HEK293 (cell line): Measurements from ENCODE around the gene ANP32A.
A peak's percentile ranks its signal among the peaks of the same experiment; 100 is the strongest.

Experiments used
- CTCF ChIA-PET: fragments of 350-600 bp; formaldehyde crosslinking; extraction: SDS; loops from one replicate; lab custom pipeline; 2021; ENCODE audit warnings: antibody characterized with exemption; lab: Yijun Ruan, JAX
- POLR2A ChIA-PET: fragments of 300-600 bp; formaldehyde crosslinking; extraction: SDS; loops from one replicate; lab custom pipeline; 2020; ENCODE audit warnings: antibody characterized with exemption, inconsistent platforms; lab: Yijun Ruan, JAX
- H3K27ac ChIP-seq: fragments of 200-500 bp; sonication (Bioruptor generic); 2 replicates; pipeline ENCODE4 v1.5.1; 2014; ENCODE audit warnings: low read depth, low read length, control low read depth, inconsistent platforms; ENCODE audit errors: extremely low read depth
- H3K36me3 ChIP-seq, 2 experiments: fragments of 200-500 bp in 1 of 2; sonication (Bioruptor generic) in 1 of 2; 1 replicate in 1 of 2; 2 replicates in 1 of 2; pipeline ENCODE4 v1.5.1; 2014 to 2017; ENCODE audit warnings: inconsistent platforms in 2 of 2, low read length in 2 of 2; ENCODE audit not compliant: control insufficient read depth in 2 of 2, insufficient read depth in 1 of 2
- H3K4me1 ChIP-seq: fragments of 200-500 bp; sonication (Bioruptor generic); 2 replicates; pipeline ENCODE4 v1.5.1; 2014; ENCODE audit warnings: mild to moderate bottlenecking, low read length, inconsistent platforms; ENCODE audit not compliant: control insufficient read depth, insufficient read depth
- H3K4me3 ChIP-seq: 2 replicates; pipeline ENCODE4 v1.5.1; 2011; ENCODE audit warnings: low read depth, mild to moderate bottlenecking, control low read depth, low read length, moderate library complexity
- H3K9me3 ChIP-seq: fragments of 200-500 bp; sonication (Bioruptor generic); 2 replicates; pipeline ENCODE4 v1.5.1; 2014; ENCODE audit warnings: low read depth, low read length, inconsistent platforms; ENCODE audit not compliant: control insufficient read depth, insufficient read depth
- EGR2 ChIP-seq: fragments of 450-650 bp; formaldehyde crosslinking; IDR thresholded peaks from 2 replicates; pipeline ENCODE4 v1.5.1; 2016; ENCODE audit warnings: low read depth, missing biosample characterization, missing genetic modification characterization
- GLIS1 ChIP-seq: fragments of 450-650 bp; formaldehyde crosslinking; IDR thresholded peaks from 2 replicates; pipeline ENCODE4 v1.5.1; 2016; ENCODE audit warnings: missing biosample characterization, missing genetic modification characterization
- MYNN ChIP-seq: fragments of 450-650 bp; formaldehyde crosslinking; IDR thresholded peaks from 2 replicates; pipeline ENCODE4 v1.5.1; 2016; ENCODE audit warnings: missing biosample characterization, missing genetic modification characterization, borderline replicate concordance
- REPIN1 ChIP-seq: fragments of 450-650 bp; formaldehyde crosslinking; IDR thresholded peaks from 2 replicates; pipeline ENCODE4 v1.5.1; 2017; ENCODE audit warnings: missing biosample characterization, missing genetic modification characterization, low read depth
- ZBTB8A ChIP-seq: fragments of 450-650 bp; formaldehyde crosslinking; IDR thresholded peaks from 2 replicates; pipeline ENCODE4 v1.5.1; 2016; ENCODE audit warnings: missing biosample characterization, missing genetic modification characterization
- ZFHX2 ChIP-seq: fragments of 450-650 bp; formaldehyde crosslinking; conservative IDR thresholded peaks from 2 replicates; pipeline ENCODE4 v1.5.1; 2016; ENCODE audit warnings: missing biosample characterization, missing genetic modification characterization
- ZFP69B ChIP-seq: fragments of 450-650 bp; formaldehyde crosslinking; IDR thresholded peaks from 2 replicates; pipeline ENCODE4 v1.5.1; 2016; ENCODE audit warnings: missing biosample characterization, missing genetic modification characterization
- ZIC2 ChIP-seq: fragments of 450-650 bp; formaldehyde crosslinking; IDR thresholded peaks from 2 replicates; pipeline ENCODE4 v1.5.1; 2016; ENCODE audit warnings: missing biosample characterization, missing genetic modification characterization
- ZNF132 ChIP-seq: fragments of 450-650 bp; formaldehyde crosslinking; IDR thresholded peaks from 2 replicates; pipeline ENCODE4 v1.5.1; 2017; ENCODE audit warnings: missing biosample characterization, missing genetic modification characterization, borderline replicate concordance
- ZNF146 ChIP-seq: fragments of 450-650 bp; formaldehyde crosslinking; IDR thresholded peaks from 2 replicates; pipeline ENCODE4 v1.5.1; 2016; ENCODE audit warnings: missing biosample characterization, missing genetic modification characterization
- ZNF155 ChIP-seq: fragments of 450-650 bp; formaldehyde crosslinking; IDR thresholded peaks from 2 replicates; pipeline ENCODE4 v1.5.1; 2016; ENCODE audit warnings: missing biosample characterization, missing genetic modification characterization
- ZNF184 ChIP-seq: fragments of 450-650 bp; IDR thresholded peaks from 2 replicates; pipeline ENCODE4 v1.5.1; 2018; ENCODE audit warnings: missing biosample characterization, mild to moderate bottlenecking, missing genetic modification characterization
- ZNF324 ChIP-seq: fragments of 450-650 bp; formaldehyde crosslinking; IDR thresholded peaks from 2 replicates; pipeline ENCODE4 v1.5.1; 2016; ENCODE audit warnings: missing biosample characterization, missing genetic modification characterization
- ZNF37A ChIP-seq: fragments of 450-650 bp; IDR thresholded peaks from 2 replicates; pipeline ENCODE4 v1.5.1; 2018; ENCODE audit warnings: missing biosample characterization, missing genetic modification characterization
- ZNF394 ChIP-seq: fragments of 450-650 bp; formaldehyde crosslinking; IDR thresholded peaks from 2 replicates; pipeline ENCODE4 v1.5.1; 2016; ENCODE audit warnings: missing biosample characterization, missing genetic modification characterization, mild to moderate bottlenecking, moderate library complexity, borderline replicate concordance
- ZNF585B ChIP-seq: fragments of 450-650 bp; formaldehyde crosslinking; IDR thresholded peaks from 2 replicates; pipeline ENCODE4 v1.5.1; 2016; ENCODE audit warnings: missing biosample characterization, missing genetic modification characterization
- ZNF600 ChIP-seq: fragments of 450-650 bp; formaldehyde crosslinking; IDR thresholded peaks from 2 replicates; pipeline ENCODE4 v1.5.1; 2016; ENCODE audit warnings: missing biosample characterization, missing genetic modification characterization
- ZNF623 ChIP-seq: fragments of 450-650 bp; formaldehyde crosslinking; IDR thresholded peaks from 2 replicates; pipeline ENCODE4 v1.5.1; 2016; ENCODE audit warnings: missing biosample characterization, missing genetic modification characterization
- ZNF670 ChIP-seq: fragments of 450-650 bp; formaldehyde crosslinking; IDR thresholded peaks from 2 replicates; pipeline ENCODE4 v1.5.1; 2016; ENCODE audit warnings: missing biosample characterization, missing genetic modification characterization, low read depth
- ZNF785 ChIP-seq: fragments of 450-650 bp; formaldehyde crosslinking; IDR thresholded peaks from 2 replicates; pipeline ENCODE4 v1.5.1; 2016; ENCODE audit warnings: missing biosample characterization, missing genetic modification characterization
- TF ChIP-seq, protein P1 (sequence below): fragments of 450-650 bp; formaldehyde crosslinking; IDR thresholded peaks from 2 replicates; pipeline ENCODE4 v1.5.1; 2016; ENCODE audit warnings: missing biosample characterization, missing genetic modification characterization
- TF ChIP-seq, protein P2 (sequence below): sonication (generic); formaldehyde crosslinking; IDR thresholded peaks from 2 replicates; pipeline ENCODE4 v1.8.1; 2022; ENCODE audit warnings: mild to moderate bottlenecking, moderate library complexity, missing genetic modification reagents
- TF ChIP-seq, protein P3 (sequence below): fragments of 450-650 bp; formaldehyde crosslinking; IDR thresholded peaks from 2 replicates; pipeline ENCODE4 v1.5.1; 2016; ENCODE audit warnings: missing biosample characterization, missing genetic modification characterization
- TF ChIP-seq, protein P4 (sequence below): fragments of 450-650 bp; formaldehyde crosslinking; IDR thresholded peaks from 2 replicates; pipeline ENCODE4 v1.5.1; 2016; ENCODE audit warnings: missing biosample characterization, missing genetic modification characterization

ANP32A gene

DNA sequence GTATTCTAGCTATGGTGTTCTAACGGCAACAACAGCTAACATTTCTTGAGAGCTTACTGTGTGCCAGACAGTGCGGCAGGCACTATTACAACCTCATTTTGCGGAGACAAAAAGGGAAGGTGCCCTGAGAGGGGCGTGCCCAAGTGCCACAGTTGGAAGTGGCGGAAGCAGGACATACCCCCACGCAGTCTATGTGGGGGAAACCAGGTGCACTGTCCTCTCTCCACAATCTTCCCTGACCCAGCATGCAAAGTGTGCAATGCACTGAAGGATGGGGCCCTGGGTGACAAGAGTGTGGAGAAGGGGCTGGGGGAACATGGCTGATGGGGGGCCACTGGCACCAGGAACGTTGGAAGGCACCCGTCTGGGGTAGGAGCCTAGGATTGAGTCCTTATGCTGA is 8.6 kb downstream of the ANP32A start:
- CTCF ChIA-PET = interaction anchor here (0.6 kb wide), 1 partner anchor 19 kb away, joined by 3 read pairs; no protein-coding TSS in a partner anchor
- H3K27ac ChIP-seq = no peak overlapping the region
- H3K36me3 ChIP-seq = peaks cover 0 to 25% of the 10 kb centered on the region in 2 experiments
- no peak overlapping the region for H3K4me3 ChIP-seq
- H3K4me1 ChIP-seq = peaks cover 24% of the 10 kb centered on the region
- POLR2A ChIA-PET = no interaction called here
- TF ChIP-seq ZNF184 (no peak), ZNF785 (tag by site-specific recombination) (no peak), ZNF394 (tag by site-specific recombination) (0 out of 2 replicates have a peak, but pooled peaks have one; percentile 37), ZNF132 (no peak), REPIN1 (tag by site-specific recombination) (no peak), ZBTB8A (no peak)
- TF ChIP-seq, protein P1, sequence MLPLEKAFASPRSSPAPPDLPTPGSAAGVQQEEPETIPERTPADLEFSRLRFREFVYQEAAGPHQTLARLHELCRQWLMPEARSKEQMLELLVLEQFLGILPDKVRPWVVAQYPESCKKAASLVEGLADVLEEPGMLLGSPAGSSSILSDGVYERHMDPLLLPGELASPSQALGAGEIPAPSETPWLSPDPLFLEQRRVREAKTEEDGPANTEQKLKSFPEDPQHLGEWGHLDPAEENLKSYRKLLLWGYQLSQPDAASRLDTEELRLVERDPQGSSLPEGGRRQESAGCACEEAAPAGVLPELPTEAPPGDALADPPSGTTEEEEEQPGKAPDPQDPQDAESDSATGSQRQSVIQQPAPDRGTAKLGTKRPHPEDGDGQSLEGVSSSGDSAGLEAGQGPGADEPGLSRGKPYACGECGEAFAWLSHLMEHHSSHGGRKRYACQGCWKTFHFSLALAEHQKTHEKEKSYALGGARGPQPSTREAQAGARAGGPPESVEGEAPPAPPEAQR (tag by site-specific recombination) = no peak
- TF ChIP-seq, protein P2, sequence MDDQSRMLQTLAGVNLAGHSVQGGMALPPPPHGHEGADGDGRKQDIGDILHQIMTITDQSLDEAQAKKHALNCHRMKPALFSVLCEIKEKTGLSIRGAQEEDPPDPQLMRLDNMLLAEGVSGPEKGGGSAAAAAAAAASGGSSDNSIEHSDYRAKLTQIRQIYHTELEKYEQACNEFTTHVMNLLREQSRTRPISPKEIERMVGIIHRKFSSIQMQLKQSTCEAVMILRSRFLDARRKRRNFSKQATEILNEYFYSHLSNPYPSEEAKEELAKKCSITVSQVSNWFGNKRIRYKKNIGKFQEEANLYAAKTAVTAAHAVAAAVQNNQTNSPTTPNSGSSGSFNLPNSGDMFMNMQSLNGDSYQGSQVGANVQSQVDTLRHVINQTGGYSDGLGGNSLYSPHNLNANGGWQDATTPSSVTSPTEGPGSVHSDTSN (CRISPR knock-in tag) = no peak
- no peaks in the 10 kb centered on the region for H3K9me3 ChIP-seq

DNA sequence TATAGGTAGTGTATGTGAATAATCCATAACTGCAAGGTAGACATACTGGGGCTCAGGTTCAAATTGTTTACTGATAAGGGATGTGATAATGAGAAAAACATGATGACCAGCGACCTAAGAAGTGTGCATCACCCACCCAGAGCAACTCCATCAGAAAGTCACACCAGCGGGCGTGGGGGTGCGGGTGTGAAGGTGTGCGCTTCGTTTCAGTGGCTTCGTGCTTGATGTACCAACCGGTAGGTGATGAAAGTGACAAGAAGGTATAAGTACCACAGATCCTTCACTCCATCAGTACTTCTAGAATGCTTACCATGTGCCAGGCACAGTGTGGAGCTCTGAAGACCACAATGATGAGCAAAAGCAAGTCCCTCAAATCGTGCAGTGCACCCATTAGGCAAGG is 11.2 kb downstream of the ANP32A start:
- CTCF ChIA-PET = interaction anchor here (0.9 to 1.0 kb wide), 2 partner anchors 19 to 67 kb away, joined by 3 to 4 read pairs; no protein-coding TSS in a partner anchor
- TF ChIP-seq MYNN (no peak), ZNF623 (no peak)
- TF ChIP-seq, protein P3, sequence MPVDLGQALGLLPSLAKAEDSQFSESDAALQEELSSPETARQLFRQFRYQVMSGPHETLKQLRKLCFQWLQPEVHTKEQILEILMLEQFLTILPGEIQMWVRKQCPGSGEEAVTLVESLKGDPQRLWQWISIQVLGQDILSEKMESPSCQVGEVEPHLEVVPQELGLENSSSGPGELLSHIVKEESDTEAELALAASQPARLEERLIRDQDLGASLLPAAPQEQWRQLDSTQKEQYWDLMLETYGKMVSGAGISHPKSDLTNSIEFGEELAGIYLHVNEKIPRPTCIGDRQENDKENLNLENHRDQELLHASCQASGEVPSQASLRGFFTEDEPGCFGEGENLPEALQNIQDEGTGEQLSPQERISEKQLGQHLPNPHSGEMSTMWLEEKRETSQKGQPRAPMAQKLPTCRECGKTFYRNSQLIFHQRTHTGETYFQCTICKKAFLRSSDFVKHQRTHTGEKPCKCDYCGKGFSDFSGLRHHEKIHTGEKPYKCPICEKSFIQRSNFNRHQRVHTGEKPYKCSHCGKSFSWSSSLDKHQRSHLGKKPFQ (tag by site-specific recombination) = peak; percentile 50
- Histone ChIP-seq H3K27ac (no peak overlapping the region), H3K4me1 (peaks cover 9% of the 10 kb centered on the region), H3K9me3 (no peaks in the 10 kb centered on the region), H3K4me3 (no peak overlapping the region), H3K36me3 (peaks cover 2 to 20% of the 10 kb centered on the region in 2 experiments)
- POLR2A ChIA-PET = no interaction called here

DNA sequence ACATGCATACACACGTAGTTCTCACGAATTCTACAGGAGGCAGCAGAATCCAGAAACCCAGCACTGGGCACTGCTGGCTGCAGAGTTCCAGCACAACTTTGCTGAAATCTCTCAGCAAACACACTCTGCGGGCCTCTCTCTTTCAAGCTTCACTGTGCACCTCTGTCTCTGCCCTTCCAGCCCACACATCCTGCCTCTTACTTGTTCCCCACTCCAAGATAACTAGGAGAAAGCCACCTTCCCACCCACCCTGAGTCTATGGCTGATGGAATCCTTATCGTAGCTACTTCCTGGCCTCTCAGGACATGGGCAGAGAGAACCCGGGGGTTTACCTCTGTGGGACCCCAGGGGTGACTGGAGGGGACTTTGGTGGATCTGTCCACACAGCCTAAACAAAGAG is 11.9 kb downstream of the ANP32A start:
- POLR2A ChIA-PET = interaction anchor here (1.0 kb wide), 1 partner anchor 8 kb away, joined by 4 read pairs; no protein-coding TSS in a partner anchor

DNA sequence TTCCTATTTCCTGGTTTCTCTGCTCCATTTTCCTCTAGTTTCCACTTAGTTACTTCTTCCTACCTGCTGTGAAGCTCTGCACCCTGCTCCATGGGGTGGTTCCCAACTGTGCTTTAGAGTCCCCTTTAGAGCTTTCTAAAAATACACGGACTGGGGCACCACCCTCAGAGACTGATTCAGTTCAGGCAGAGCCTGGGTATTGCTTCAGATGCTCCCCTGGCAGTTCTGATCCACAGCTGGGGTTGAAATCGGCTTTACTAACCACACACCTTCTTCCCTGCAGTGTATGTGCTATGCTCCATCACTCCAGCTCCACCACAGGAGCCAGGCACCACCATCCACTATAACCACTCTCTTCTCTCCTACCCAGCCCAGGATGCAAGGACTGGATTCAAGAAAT is 12.6 kb downstream of the ANP32A start:
- peaks cover 4 to 20% of the 10 kb centered on the region in 2 experiments for H3K36me3 ChIP-seq
- H3K9me3 ChIP-seq = no peaks in the 10 kb centered on the region
- H3K4me1 ChIP-seq = peaks cover 3% of the 10 kb centered on the region
- POLR2A ChIA-PET = interaction anchor here (1.0 to 1.4 kb wide), 2 partner anchors 9 to 13 kb away, joined by 4 to 5 read pairs; partner anchors contain the start of gene ANP32A
- H3K4me3 ChIP-seq = no peak overlapping the region
- H3K27ac ChIP-seq = no peak overlapping the region
- CTCF ChIA-PET = interaction anchor here (1.4 kb wide), 1 partner anchor 8 kb away, joined by 7 read pairs; no protein-coding TSS in a partner anchor
- TF ChIP-seq ZIC2 (peak; percentile 97), GLIS1 (tag by site-specific recombination) (peak; percentile 65), ZNF37A (tag by site-specific recombination) (no peak), ZNF600 (tag by site-specific recombination) (peak; percentile 41; the same call in 1 of the 2 replicates), ZNF155 (tag by site-specific recombination) (no peak), ZNF146 (tag by site-specific recombination) (no peak), ZNF585B (tag by site-specific recombination) (no peak)
- TF ChIP-seq, protein P4, sequence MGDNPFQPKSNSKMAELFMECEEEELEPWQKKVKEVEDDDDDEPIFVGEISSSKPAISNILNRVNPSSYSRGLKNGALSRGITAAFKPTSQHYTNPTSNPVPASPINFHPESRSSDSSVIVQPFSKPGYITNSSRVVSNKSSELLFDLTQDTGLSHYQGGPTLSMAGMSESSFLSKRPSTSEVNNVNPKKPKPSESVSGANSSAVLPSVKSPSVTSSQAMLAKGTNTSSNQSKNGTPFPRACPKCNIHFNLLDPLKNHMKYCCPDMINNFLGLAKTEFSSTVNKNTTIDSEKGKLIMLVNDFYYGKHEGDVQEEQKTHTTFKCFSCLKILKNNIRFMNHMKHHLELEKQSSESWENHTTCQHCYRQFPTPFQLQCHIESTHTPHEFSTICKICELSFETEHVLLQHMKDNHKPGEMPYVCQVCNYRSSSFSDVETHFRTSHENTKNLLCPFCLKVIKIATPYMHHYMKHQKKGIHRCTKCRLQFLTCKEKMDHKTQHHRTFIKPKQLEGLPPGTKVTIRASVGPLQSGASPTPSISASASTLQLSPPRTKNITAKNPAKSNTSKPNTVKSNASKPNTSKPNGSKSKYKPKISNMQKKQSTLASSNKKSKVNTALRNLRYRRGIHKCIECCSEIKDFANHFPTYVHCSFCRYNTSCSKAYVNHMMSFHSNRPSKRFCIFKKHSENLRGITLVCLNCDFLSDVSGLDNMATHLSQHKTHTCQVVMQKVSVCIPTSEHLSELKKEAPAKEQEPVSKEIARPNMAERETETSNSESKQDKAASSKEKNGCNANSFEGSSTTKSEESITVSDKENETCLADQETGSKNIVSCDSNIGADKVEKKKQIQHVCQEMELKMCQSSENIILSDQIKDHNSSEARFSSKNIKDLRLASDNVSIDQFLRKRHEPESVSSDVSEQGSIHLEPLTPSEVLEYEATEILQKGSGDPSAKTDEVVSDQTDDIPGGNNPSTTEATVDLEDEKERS (tag by site-specific recombination) = no peak

More for the DNA sequence above, 11.9 kb downstream of the ANP32A start:
- Histone ChIP-seq H3K4me3 (no peak overlapping the region), H3K4me1 (peaks cover 9% of the 10 kb centered on the region), H3K9me3 (no peaks in the 10 kb centered on the region), H3K36me3 (peaks cover 4 to 20% of the 10 kb centered on the region in 2 experiments), H3K27ac (no peak overlapping the region)
- TF ChIP-seq ZFP69B (tag by site-specific recombination) (no peak), ZNF324 (tag by site-specific recombination) (no peak), ZNF670 (tag by site-specific recombination) (no peak), ZNF585B (tag by site-specific recombination) (no peak), ZFHX2 (peak; percentile 79), EGR2 (peak; percentile 77)
- CTCF ChIA-PET = interaction anchor here (0.9 kb wide), 1 partner anchor 20 kb away, joined by 4 read pairs; no protein-coding TSS in a partner anchor
